Superior temporal gyrus (tissue), 1 donor: ENCODE data around the gene M6PR.
"Not testable (repeated sequence)": the region's sequence is repeated elsewhere in the genome, so short reads cannot be mapped to it uniquely, and the experiment has no call there.

ENCODE experiments used
- DNase-seq: peaks from one replicate; pipeline ENCODE4 v3.0.0-alpha.2; 2016; ENCODE audit errors: extremely low spot score

The M6PR gene

GRCh38 chr12:8950702-8951478, 1.4 kb upstream of the M6PR start:
- no peak for DNase-seq

GRCh38 chr12:8950221-8950527, 729 bp upstream of the M6PR start:
- DNase-seq, result no peak

GRCh38 chr12:8948701-8949341, 624 bp downstream of the M6PR start:
- DNase-seq, result no peak

- DNase-seq, result no peak
Observed at GRCh38 chr12:8947737-8948136, 1.7 kb downstream of the M6PR start.

- DNase-seq, result no peak
Observed at GRCh38 chr12:8946733-8947132, 2.7 kb downstream of the M6PR start.

- no peak for DNase-seq
Observed at GRCh38 chr12:8943565-8944186, 5.8 kb downstream of the M6PR start.

- no peak for DNase-seq
Observed at GRCh38 chr12:8941691-8942478, 7.6 kb downstream of the M6PR start.

GRCh38 chr12:8937842-8938442, 11.5 kb downstream of the M6PR start:
- not testable (repeated sequence) for DNase-seq

- DNase-seq, result no peak
Observed at GRCh38 chr12:8936735-8937134, 12.7 kb downstream of the M6PR start.

GRCh38 chr12:8934080-8934479, 15.4 kb downstream of the M6PR start:
- DNase-seq, result not testable (repeated sequence)

- DNase-seq, result not testable (repeated sequence)
Observed at GRCh38 chr12:8932464-8932863, 17.0 kb downstream of the M6PR start.

GRCh38 chr12:8930655-8931323, 18.7 kb downstream of the M6PR start:
- not testable (repeated sequence) for DNase-seq

- DNase-seq, result no peak
Observed at GRCh38 chr12:8922544-8922943, 26.9 kb downstream of the M6PR start.

GRCh38 chr12:8919643-8920042, 29.8 kb downstream of the M6PR start:
- not testable (repeated sequence) for DNase-seq

GRCh38 chr12:8917751-8918150, 31.7 kb downstream of the M6PR start:
- no peak for DNase-seq

- no peak for DNase-seq
Observed at GRCh38 chr12:8917031-8917430, 32.4 kb downstream of the M6PR start.

- DNase-seq, result peak; percentile 18
Observed at GRCh38 chr12:8916154-8916553, 33.3 kb downstream of the M6PR start.

GRCh38 chr12:8914716-8915526, 34.5 kb downstream of the M6PR start:
- peak; percentile 40 for DNase-seq

- DNase-seq, result peak; percentile 81
Observed at GRCh38 chr12:8914033-8914715, 35.3 kb downstream of the M6PR start, which contains the start of gene PHC1. PHC1 (plus strand) TSS chr12:8914509; CDS start chr12:8917678, 3,169 bp downstream.

- DNase-seq, result no peak
Observed at GRCh38 chr12:8913702-8914032, 35.8 kb downstream of the M6PR start.
